Raji (cell line): ENCODE data around the gene UCHL5.

Source experiments
- POLR2A ChIP-seq: IDR thresholded peaks from 2 replicates; pipeline ENCODE4 v1.6.1; 2011; ENCODE audit warnings: low read depth, low read length, control low read depth; ENCODE audit not compliant: insufficient read depth

The UCHL5 gene

GRCh38 chr1:193059282-193060114 lies at the start of gene UCHL5, which contains the start of gene RO60:
Gene UCHL5 (minus strand): TSS chr1:193059360. CDS start chr1:193059260, 100 bp downstream.
Gene RO60 (plus strand): TSS chr1:193059612. CDS start chr1:193069055, 9,443 bp downstream.
- peak; percentile 89 for TF ChIP-seq POLR2A

GRCh38 chr1:193108471-193108870 lies 49.3 kb upstream of the UCHL5 start:
- no peak for TF ChIP-seq POLR2A

- TF ChIP-seq POLR2A, result no peak
Observed at GRCh38 chr1:193105821-193106177, 46.6 kb upstream of the UCHL5 start.

- peak; percentile 92 for TF ChIP-seq POLR2A
Observed at GRCh38 chr1:193104907-193105820, 46.0 kb upstream of the UCHL5 start, which contains the start of gene GLRX2. Gene GLRX2 (minus strand): TSS chr1:193105414. CDS start chr1:193105382, 32 bp downstream.

GRCh38 chr1:193104502-193104906 lies 45.3 kb upstream of the UCHL5 start:
- TF ChIP-seq POLR2A, result no peak

GRCh38 chr1:193103759-193104501 lies 44.8 kb upstream of the UCHL5 start:
- no peak for TF ChIP-seq POLR2A

- no peak for TF ChIP-seq POLR2A
Observed at GRCh38 chr1:193102662-193103061, 43.5 kb upstream of the UCHL5 start.

GRCh38 chr1:193094112-193094511 lies 35.0 kb upstream of the UCHL5 start:
- no peak for TF ChIP-seq POLR2A

- TF ChIP-seq POLR2A, result no peak
Observed at GRCh38 chr1:193090865-193091264, 31.7 kb upstream of the UCHL5 start.

GRCh38 chr1:193087893-193088292 lies 28.7 kb upstream of the UCHL5 start:
- no peak for TF ChIP-seq POLR2A

GRCh38 chr1:193086342-193086741 lies 27.2 kb upstream of the UCHL5 start:
- TF ChIP-seq POLR2A, result no peak

GRCh38 chr1:193085263-193085662 lies 26.1 kb upstream of the UCHL5 start:
- no peak for TF ChIP-seq POLR2A

GRCh38 chr1:193083365-193084088 lies 24.4 kb upstream of the UCHL5 start:
- no peak for TF ChIP-seq POLR2A

- TF ChIP-seq POLR2A, result no peak
Observed at GRCh38 chr1:193079187-193079586, 20.0 kb upstream of the UCHL5 start.
